Kidney tubule cell (primary cell): Measurements from ENCODE around the gene TAOK1.

Experiments
- DNase-seq: peaks from one replicate; pipeline ENCODE4 v3.0.0-alpha.2; 2018; ENCODE audit warnings: low spot score

TAOK1 gene

DNA sequence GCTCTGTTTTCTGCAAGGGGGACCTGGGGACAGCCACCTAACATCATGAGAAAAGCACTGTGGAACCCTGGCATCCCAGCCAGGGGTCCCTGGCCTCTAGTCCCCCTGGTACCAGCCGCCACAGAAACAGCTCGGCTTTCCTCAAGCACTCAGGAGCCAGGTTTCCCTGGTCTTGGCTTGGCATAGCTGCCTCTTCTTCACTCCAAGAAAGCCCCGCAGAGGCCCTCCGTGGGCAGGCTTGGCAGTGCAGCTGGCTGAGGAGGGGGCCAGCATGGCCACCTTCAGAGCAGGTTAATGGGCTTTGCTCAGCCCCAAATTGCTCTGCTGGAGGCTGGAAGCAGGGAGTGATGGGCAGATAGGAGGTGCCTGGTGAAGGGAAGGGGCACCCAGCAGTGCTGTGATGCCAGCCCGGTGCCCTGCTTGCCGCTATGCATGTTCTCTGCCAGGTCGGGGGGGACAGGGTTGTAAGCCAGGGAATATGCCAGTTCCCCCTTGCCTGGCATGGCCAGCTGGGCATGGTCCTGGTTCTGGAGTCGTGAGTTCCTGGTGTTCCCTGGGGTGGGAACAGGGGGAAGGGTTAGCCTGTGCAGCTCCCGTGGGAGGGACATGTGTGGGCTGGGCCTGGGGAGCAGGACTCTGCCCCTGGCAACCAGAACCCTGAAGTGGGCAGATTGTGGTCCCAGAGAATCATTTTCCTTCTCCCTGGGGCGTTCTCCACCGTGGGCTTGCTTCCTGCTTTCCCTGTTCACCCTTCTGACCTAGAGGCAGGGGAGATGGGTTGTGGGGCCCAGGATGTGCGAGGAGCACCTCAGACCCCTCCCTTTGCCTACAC, 206.0 kb downstream of the TAOK1 start:
- DNase-seq: no peak

- DNase-seq: no peak
Observed at GRCh38 chr17:29596811-29597210, 206.6 kb downstream of the TAOK1 start.

DNA sequence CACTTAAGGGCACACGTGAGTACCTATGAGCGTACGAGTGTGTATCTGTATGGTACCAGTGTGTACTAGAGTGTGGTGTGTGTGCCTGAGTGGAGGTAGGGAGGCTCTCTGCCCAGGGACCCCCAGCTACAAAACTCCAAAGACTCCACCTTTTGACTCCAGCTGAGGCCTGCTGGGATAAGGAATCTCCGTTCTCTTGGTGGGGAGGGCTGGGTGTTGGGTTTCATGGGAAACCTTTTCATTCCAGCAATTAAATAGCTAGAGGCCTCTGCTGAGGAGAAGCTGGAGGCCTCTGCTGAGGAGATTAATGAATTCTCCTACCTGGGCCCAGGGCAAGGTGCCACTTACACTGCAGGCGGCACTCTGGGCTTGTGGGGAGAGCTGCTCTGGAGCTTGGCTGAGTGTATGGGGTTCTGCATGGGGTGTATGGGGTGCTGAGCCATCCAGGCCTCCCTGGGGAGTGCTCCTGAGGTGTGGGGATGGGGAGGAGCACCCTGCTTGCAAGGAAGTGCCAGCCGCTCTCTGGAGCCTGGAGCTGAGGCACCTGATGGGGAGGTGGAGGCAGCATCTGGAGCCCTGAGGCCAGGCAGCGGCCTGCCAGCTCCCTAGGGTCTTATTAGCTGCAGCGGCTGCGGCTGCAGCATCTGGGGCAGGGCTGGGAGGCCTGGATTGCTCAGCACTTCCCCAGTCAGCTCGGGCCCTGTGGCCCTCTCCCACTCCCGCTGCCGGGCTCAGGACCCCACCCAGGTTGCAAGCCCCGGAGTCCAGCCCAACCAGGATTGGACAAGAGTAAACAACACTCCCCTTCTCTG, 207.4 kb downstream of the TAOK1 start:
- DNase-seq: no peak
